ENCODE measurements around the gene SNAI3.

SNAI3 gene

GRCh38 chr16:88640039-88640495 lies 46.2 kb downstream of the SNAI3 start:
- DNase-seq (ENCODE audit: extremely low read depth, low read depth), result no peak

GRCh38 chr16:88639231-88640038 lies 46.9 kb downstream of the SNAI3 start:
- no peak for DNase-seq (ENCODE audit: extremely low read depth, low read depth)
- TF ChIP-seq CTCF (IDR thresholded peaks at IDR 0.05; ENCODE audit: low read depth, low read length, missing control alignments), result no peak
- no peak overlapping the region for H3K4me3 ChIP-seq (replicated peaks; ENCODE audit: low read depth, low read length)

More at GRCh38 chr16:88640039-88640495, 46.2 kb downstream of the SNAI3 start:
- H3K4me3 ChIP-seq (replicated peaks; ENCODE audit: low read depth, low read length), result no peak overlapping the region
- TF ChIP-seq CTCF (IDR thresholded peaks at IDR 0.05; ENCODE audit: low read depth, low read length, missing control alignments), result no peak

DNA sequence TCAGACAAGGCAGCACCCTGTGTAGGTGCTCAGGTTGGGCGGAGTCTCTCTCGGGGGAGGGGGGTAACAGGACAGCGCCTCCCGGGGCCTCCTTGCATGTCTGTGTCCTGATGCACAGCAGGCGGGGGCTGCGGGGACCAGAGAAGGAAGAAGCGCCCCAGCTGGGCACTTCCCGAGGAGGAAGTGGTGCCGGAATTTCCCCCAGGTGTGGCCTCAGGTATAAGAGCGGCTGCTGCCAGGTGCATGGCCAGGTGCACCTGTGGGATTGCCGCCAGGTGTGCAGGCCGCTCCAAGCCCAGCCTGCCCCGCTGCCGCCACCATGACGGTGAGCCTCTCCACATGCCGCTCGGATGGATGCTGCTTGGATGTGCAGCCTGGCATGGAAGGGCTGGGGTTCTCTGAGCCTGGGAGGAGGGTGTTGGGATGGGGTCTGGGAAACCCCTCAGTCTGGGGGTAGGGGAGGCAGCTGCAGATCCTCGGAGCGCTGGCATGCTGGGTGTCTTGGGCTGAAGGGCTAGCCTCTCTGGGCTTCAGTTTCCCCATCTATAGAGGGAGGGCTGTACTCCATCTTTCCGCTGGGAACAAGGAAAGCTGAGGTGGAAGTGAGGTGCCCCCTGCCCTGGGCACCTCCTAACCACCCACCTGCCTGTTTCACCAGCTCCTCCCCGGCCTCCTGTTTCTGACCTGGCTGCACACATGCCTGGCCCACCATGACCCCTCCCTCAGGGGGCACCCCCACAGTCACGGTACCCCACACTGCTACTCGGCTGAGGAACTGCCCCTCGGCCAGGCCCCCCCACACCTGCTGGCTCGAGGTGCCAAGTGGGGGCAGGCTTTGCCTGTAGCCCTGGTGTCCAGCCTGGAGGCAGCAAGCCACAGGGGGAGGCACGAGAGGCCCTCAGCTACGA lies 47.7 kb downstream of the SNAI3 start, which contains the start of gene IL17C:
TSS of gene IL17C (plus strand) at position 250 of the 908 bp plus-strand sequence. CDS start at position 320, 70 bp downstream.
- no peak for TF ChIP-seq CTCF (IDR thresholded peaks at IDR 0.05; ENCODE audit: low read depth, low read length, missing control alignments)
- DNase-seq (ENCODE audit: extremely low read depth, low read depth), result no peak
- H3K4me3 ChIP-seq (replicated peaks; ENCODE audit: low read depth, low read length), result no peak within 1 kb of the TSS

- no peak overlapping the region for H3K4me3 ChIP-seq (replicated peaks; ENCODE audit: low read depth, low read length)
- no peak for TF ChIP-seq CTCF (IDR thresholded peaks at IDR 0.05; ENCODE audit: low read depth, low read length, missing control alignments)
- DNase-seq (ENCODE audit: extremely low read depth, low read depth), result no peak
Measured at GRCh38 chr16:88636488-88637265, 49.6 kb downstream of the SNAI3 start.

DNA sequence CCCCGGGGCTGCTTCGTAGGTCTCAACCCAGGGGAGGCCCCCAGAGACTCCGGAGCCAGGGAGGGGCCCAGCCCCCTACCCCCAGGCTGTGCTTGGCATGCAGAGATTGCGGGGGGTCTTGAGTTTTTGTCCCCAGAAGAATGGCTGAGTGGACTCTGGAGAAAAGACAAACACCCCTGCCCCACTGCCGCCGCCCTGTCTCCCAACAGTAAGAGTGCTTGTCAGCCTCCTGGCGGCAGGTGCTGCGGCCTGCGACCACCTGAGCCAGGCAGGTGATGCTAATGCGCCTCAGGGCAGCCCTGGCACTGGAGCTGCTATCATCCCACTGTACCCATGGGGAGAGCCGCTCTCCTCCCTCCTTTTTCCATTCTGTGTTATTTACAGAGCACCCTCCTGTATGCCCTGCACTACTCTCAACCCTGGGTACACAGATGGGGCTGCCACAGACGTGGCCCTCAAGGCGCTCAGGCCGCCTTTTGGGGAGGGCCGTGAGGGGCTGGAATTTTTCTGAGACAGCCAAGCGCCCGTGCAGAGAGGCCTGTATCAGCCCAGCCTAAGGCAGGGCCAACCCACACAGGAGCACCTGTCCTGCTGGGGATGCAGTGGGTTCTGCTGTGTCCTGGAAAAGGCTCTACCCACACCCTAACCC lies 50.5 kb downstream of the SNAI3 start:
- DNase-seq (ENCODE audit: extremely low read depth, low read depth), result no peak
- H3K4me3 ChIP-seq (replicated peaks; ENCODE audit: low read depth, low read length), result no peak overlapping the region
- TF ChIP-seq CTCF (IDR thresholded peaks at IDR 0.05; ENCODE audit: low read depth, low read length, missing control alignments), result no peak
